Common myeloid progenitor, CD34-positive (primary cell): ENCODE results near the gene ITK.

Source experiments
- CTCF ChIA-PET: fragments of 350-600 bp; sonication (Branson Sonifier 250); formaldehyde crosslinking; loops from one replicate; lab custom pipeline; 2021; ENCODE audit warnings: antibody characterized with exemption; lab: Charles Lee
- POLR2A ChIA-PET: fragments of 350-600 bp; sonication (Branson Sonifier 250); formaldehyde crosslinking; loops from one replicate; lab custom pipeline; 2021; ENCODE audit warnings: antibody characterized with exemption; lab: Charles Lee
- DNase-seq, 3 donors: peaks; one replicate each; pipeline versions ENCODE4 v3.0.0 to v3.0.0-alpha.2; 2013
- H3K27ac ChIP-seq, 2 experiments: 1 replicate in 1 of 2; 2 replicates in 1 of 2; pipeline ENCODE4 v1.7.0; 2013; ENCODE audit warnings: inconsistent platforms in 2 of 2, low read length in 2 of 2, mild to moderate bottlenecking in 2 of 2, low read depth in 1 of 2, moderate library complexity in 1 of 2; ENCODE audit not compliant: severe bottlenecking in 2 of 2, insufficient read depth in 1 of 2, poor library complexity in 1 of 2
- H3K27me3 ChIP-seq, 5 experiments: replicated peaks in 2 of 5; 1 replicate in 3 of 5; 2 replicates in 2 of 5; pipeline versions ENCODE4 v1.6.1 to v1.7.0; 2013; ENCODE audit warnings: low read length in 4 of 5, mild to moderate bottlenecking in 2 of 5, moderate library complexity in 2 of 5, inconsistent platforms in 1 of 5; ENCODE audit not compliant: insufficient read depth in 5 of 5, control insufficient read depth in 4 of 5
- H3K36me3 ChIP-seq, 4 experiments: 1 replicate in 2 of 4; 2 replicates in 2 of 4; pipeline versions ENCODE4 v1.6.1 to v1.7.0; 2013; ENCODE audit warnings: low read length in 3 of 4, control low read depth in 1 of 4, mild to moderate bottlenecking in 1 of 4; ENCODE audit not compliant: control insufficient read depth in 4 of 4, insufficient read depth in 4 of 4
- H3K4me1 ChIP-seq, 4 experiments: 1 replicate in 3 of 4; 2 replicates in 1 of 4; pipeline versions ENCODE4 v1.6.1 to v1.7.1; 2013; ENCODE audit warnings: low read length in 3 of 4, mild to moderate bottlenecking in 3 of 4, control low read depth in 1 of 4, inconsistent platforms in 1 of 4, moderate library complexity in 1 of 4; ENCODE audit not compliant: control insufficient read depth in 4 of 4, insufficient read depth in 4 of 4; ENCODE audit errors: control extremely low read depth in 1 of 4
- H3K4me3 ChIP-seq, 7 experiments: 1 replicate in 4 of 7; 2 replicates in 3 of 7; pipeline versions ENCODE4 v1.5.1 to v1.7.0; 2013; ENCODE audit warnings: mild to moderate bottlenecking in 7 of 7, low read length in 6 of 7, moderate library complexity in 6 of 7, inconsistent platforms in 2 of 7, low read depth in 2 of 7, control low read depth in 1 of 7; ENCODE audit not compliant: insufficient read depth in 4 of 7, control insufficient read depth in 1 of 7; ENCODE audit errors: extremely low read depth in 1 of 7
- H3K9me3 ChIP-seq, 5 experiments: 1 replicate in 4 of 5; 2 replicates in 1 of 5; pipeline versions ENCODE4 v1.6.1 to v1.7.1; 2013; ENCODE audit warnings: low read length in 4 of 5, mild to moderate bottlenecking in 2 of 5, inconsistent platforms in 1 of 5, low read depth in 1 of 5, moderate library complexity in 1 of 5; ENCODE audit not compliant: control insufficient read depth in 4 of 5, insufficient read depth in 2 of 5; ENCODE audit errors: control extremely low read depth in 1 of 5
- WGBS: methylation state at CpG from one replicate; pipeline ENCODE4 v1.1.5; 2013; ENCODE audit not compliant: insufficient coverage; 5-methylcytosine and 5-hydroxymethylcytosine counted together

Gene ITK

DNA sequence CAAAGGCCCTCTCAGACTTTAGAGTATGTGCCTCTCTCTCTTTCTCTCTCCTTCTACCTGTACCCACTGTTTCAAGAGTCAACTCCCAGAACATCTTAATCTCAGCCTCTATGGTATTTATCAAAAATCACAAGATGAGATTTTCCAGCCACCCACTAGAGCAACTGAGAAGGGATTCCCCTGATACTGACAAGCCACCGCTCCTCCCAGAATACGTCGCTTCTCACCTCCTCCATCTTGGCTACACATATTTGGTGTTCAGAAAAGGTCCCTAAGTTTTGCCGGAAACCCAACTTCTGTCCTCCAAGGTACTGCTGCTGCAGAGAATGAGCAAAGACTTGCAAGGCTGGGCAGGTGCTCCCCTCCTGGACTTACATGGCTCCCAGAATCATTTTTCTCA is 20.6 kb upstream of the ITK start:
- no peak for DNase-seq
- no peaks in the 10 kb centered on the region for H3K36me3 ChIP-seq
- no peak overlapping the region for H3K27ac ChIP-seq
- ChIA-PET POLR2A (no interaction called here), CTCF (no interaction called here)
- 100% methylated on average over 4 of the region's 4 CpGs for WGBS
- no peaks in the 10 kb centered on the region for H3K9me3 ChIP-seq
- no peaks in the 10 kb centered on the region for H3K27me3 ChIP-seq
- no peak overlapping the region for H3K4me3 ChIP-seq
- no peaks in the 10 kb centered on the region for H3K4me1 ChIP-seq

DNA sequence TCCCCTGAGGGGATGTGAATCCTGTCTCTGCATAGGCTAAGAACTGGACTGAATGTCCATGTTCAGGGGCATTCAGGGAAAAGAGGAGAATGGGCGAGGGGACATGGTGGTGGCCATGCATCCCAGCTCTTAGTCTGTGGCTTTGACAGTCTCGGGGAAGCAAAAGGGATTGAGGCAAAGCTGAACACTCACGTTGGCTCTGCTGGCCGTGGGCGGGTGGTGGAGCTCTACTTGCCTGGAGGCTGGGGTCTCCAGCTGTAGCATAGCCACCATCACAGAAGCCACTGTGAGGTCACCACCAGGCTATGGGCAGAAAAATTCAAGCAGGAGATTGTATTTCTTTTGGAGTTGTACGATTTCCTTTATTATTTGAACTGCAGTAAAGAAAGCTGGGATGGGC is 18.6 kb upstream of the ITK start:
- ChIA-PET POLR2A (no interaction called here), CTCF (interaction anchor here (3.5 kb wide), 1 partner anchor 14 kb away, joined by 13 read pairs; no protein-coding TSS in a partner anchor)
- Histone ChIP-seq H3K4me1 (no peaks in the 10 kb centered on the region), H3K9me3 (no peaks in the 10 kb centered on the region), H3K27ac (no peak overlapping the region), H3K36me3 (no peaks in the 10 kb centered on the region), H3K4me3 (no peak overlapping the region), H3K27me3 (no peaks in the 10 kb centered on the region)
- WGBS: 93% methylated on average over 6 of the region's 6 CpGs
- DNase-seq: no peak

DNA sequence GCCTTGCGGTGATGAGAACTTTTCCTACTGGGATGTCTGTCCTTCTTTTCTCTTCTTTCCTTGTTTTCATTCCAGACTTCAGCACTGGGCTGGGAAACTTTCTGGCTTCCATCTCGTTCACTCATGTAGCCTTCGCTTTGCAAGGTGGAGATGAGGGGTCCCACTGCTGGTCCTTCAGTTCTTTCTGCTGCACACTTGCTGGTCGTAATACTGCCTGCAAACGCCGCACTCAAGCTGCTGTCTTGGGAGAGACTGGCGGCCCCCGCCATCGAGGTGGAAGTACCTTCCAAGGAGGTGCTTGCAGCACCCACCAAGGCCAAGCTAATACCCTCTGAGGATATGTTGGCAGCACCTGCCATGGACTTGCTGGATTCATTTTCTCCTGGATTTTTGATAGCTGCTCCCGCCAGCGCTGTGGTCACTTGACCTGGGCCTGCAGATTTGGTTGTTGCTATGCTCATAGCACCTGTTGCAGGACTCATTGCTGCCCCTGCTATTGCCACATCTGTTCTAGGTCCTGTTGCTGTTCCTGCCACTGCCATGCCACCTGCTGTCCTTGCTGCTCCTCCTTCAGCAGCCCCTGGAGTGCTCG is 17.6 kb upstream of the ITK start:
- H3K27ac ChIP-seq: no peak overlapping the region
- H3K4me3 ChIP-seq: no peak overlapping the region
- no peak for DNase-seq
- H3K9me3 ChIP-seq: no peaks in the 10 kb centered on the region
- CTCF ChIA-PET: interaction anchor here (3.5 kb wide), 1 partner anchor 15 kb away, joined by 13 read pairs; no protein-coding TSS in a partner anchor
- H3K4me1 ChIP-seq: no peaks in the 10 kb centered on the region
- H3K36me3 ChIP-seq: no peaks in the 10 kb centered on the region
- H3K27me3 ChIP-seq: no peaks in the 10 kb centered on the region
- WGBS: 97% methylated on average over 12 of the region's 12 CpGs
- POLR2A ChIA-PET: no interaction called here

DNA sequence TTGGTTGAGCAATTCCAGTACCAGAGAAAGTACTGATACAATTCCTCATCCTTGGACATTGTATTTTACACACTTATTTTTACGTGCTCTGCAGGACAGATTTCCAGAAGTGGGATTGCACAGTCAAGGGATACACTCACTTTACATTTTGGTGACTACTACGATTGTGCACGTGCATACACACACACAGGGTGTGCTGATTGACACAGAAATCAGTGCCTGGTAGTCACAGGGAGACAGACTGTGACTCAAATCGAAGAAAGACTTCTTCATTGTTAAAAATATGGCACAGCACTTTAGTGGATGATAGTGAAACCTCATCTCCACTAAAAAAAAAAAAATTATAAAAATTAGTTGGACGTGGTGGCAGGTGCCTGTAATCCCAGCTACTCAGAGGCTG is 16.1 kb upstream of the ITK start:
- H3K36me3 ChIP-seq: no peaks in the 10 kb centered on the region
- DNase-seq: no peak
- WGBS: 100% methylated on average over 3 of the region's 5 CpGs
- no peaks in the 10 kb centered on the region for H3K9me3 ChIP-seq
- ChIA-PET POLR2A (no interaction called here), CTCF (interaction anchor here (0.6 kb wide), 1 partner anchor 73 kb away, joined by 4 read pairs; no protein-coding TSS in a partner anchor)
- no peak overlapping the region for H3K27ac ChIP-seq
- no peak overlapping the region for H3K4me3 ChIP-seq
- H3K27me3 ChIP-seq: no peaks in the 10 kb centered on the region
- no peaks in the 10 kb centered on the region for H3K4me1 ChIP-seq

DNA sequence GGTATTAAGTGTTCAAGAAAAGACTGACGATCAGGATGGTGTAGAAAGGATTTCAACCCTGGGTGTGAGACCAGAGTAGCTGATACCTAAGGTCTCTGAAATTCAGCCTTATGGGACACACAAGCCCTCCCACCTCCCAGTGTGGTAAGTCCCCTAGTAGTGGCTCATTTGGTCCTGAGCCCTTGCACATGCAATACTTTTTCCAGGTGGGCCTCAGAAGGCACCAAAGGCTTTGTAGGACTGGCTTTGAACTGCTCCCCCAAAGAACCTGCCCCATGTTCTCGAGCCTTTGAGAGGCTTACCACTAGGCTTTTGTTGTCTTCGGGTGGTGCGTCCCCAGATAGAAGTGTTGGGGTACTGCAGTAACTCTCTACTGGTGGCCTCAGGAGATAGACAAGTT is 15.4 kb upstream of the ITK start:
- H3K4me3 ChIP-seq: no peak overlapping the region
- CTCF ChIA-PET: interaction anchor here (0.6 to 1.7 kb wide), 3 partner anchors 15 to 72 kb away, joined by 3 to 4 read pairs (median 3); partner anchors contain the start of gene ITK
- no peaks in the 10 kb centered on the region for H3K27me3 ChIP-seq
- H3K9me3 ChIP-seq: no peaks in the 10 kb centered on the region
- no peak overlapping the region for H3K27ac ChIP-seq
- no peak for DNase-seq
- H3K4me1 ChIP-seq: no peaks in the 10 kb centered on the region
- 93% methylated on average over 4 of the region's 4 CpGs for WGBS
- no peaks in the 10 kb centered on the region for H3K36me3 ChIP-seq
- POLR2A ChIA-PET: no interaction called here

DNA sequence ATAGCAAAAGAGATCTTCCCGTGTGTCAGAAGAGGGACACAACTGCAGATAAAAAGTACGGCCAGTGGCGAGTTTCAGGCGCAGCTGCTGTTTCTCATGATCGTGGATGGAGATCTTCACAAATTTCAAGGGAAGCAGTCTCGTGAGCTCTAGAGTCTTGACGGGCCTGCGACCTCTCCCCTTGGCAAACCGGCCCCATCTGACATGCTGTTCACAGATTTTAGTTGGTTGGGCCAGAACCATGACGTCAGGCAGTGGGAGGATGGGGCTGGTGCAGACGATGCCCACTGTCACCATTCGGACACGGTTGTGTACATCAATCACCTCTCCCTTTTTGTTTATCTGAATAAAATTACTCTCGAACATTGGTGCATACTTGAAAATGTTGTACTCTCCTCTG is 15.0 kb upstream of the ITK start:
- H3K4me3 ChIP-seq: no peak overlapping the region
- H3K4me1 ChIP-seq: no peaks in the 10 kb centered on the region
- ChIA-PET POLR2A (no interaction called here), CTCF (interaction anchor here (1.0 to 1.7 kb wide), 2 partner anchors 14 to 17 kb away, joined by 3 read pairs; partner anchors contain the start of gene ITK)
- H3K27ac ChIP-seq: no peak overlapping the region
- no peak for DNase-seq
- no peaks in the 10 kb centered on the region for H3K27me3 ChIP-seq
- WGBS: 93% methylated on average over 14 of the region's 14 CpGs
- H3K36me3 ChIP-seq: no peaks in the 10 kb centered on the region
- H3K9me3 ChIP-seq: peaks cover 0 to 2% (median 0%) of the 10 kb centered on the region in 5 experiments
